Measurements from ENCODE around the gene RUNX2. TPM values are rescaled to one million over a fixed set of nuclear protein-coding genes. Genes with fewer than 3 reads are reported as not detected.

RUNX2 gene
- total and polyA plus RNA-seq, 2 of the 8 experiments (the other 6 are each of a cell fraction or from before 2014, with no cell fraction given): 0.26 to 1.2 TPM

GRCh38 chr6:45569210-45569945, 241.2 kb downstream of the RUNX2 start:
- H3K4me2 ChIP-seq (ENCODE audit: insufficient read depth in 1 of 2, low read depth in 2 of 2, low read length in 2 of 2): no peak overlapping the region
- H2BK5ac ChIP-seq (ENCODE audit: low read depth, low read length): no peak overlapping the region
- H3K9ac ChIP-seq (replicated peaks in 1 of 4; ENCODE audit: extremely low read depth in 1 of 4, low read depth in 3 of 4, low read length in 3 of 4): no peak overlapping the region
- no peaks in the 10 kb centered on the region for H3K36me3 ChIP-seq (ENCODE audit: control insufficient read depth in 2 of 4, insufficient read depth in 4 of 4, low read length in 3 of 4)
- WGBS, 2 experiments (ENCODE audit: extremely low coverage in 1 of 2, insufficient coverage in 1 of 2, insufficient read length in 1 of 2, insufficient replicate concordance in 2 of 2, low coverage in 1 of 2, low lambda C conversion rate in 2 of 2, missing lambda C conversion rate in 1 of 2): 82% methylated on average over 5 of the region's 6 CpGs; no CpG with 5 or more reads in 1 of the 2 experiments
- no peaks in the 10 kb centered on the region for H4K20me1 ChIP-seq (replicated peaks in 1 of 2; ENCODE audit: control insufficient read depth in 1 of 2, insufficient read depth in 2 of 2, low read length in 2 of 2)
- no peaks in the 10 kb centered on the region for H3K27me3 ChIP-seq (replicated peaks in 1 of 4; ENCODE audit: control insufficient read depth in 3 of 4, extremely low read depth in 1 of 4, insufficient read depth in 3 of 4, low read length in 3 of 4)
- H4K91ac ChIP-seq (replicated peaks; ENCODE audit: insufficient read length, low read length): no peak overlapping the region
- H2BK12ac ChIP-seq (ENCODE audit: low read depth, low read length): no peak overlapping the region
- no peak overlapping the region for H3K4me3 ChIP-seq (ENCODE audit: extremely low read depth in 1 of 4, insufficient read depth in 2 of 4, low read depth in 3 of 4, low read length in 4 of 4)
- no peaks in the 10 kb centered on the region for H3K9me3 ChIP-seq (ENCODE audit: insufficient read depth in 2 of 2, low read depth in 1 of 2, low read length in 1 of 2)
- no peak overlapping the region for H2BK120ac ChIP-seq (replicated peaks; ENCODE audit: low read depth, low read length)
- H3K23me2 ChIP-seq (ENCODE audit: low read depth, low read length): no peaks in the 10 kb centered on the region
- H3K18ac ChIP-seq (ENCODE audit: extremely low read depth, low read length): no peak overlapping the region
- H2BK15ac ChIP-seq (ENCODE audit: low read length): no peak overlapping the region
- FAIRE-seq: no peak
- no peak overlapping the region for H3K27ac ChIP-seq (ENCODE audit: low read depth, low read length)
- H4K5ac ChIP-seq (ENCODE audit: insufficient read length, low read depth, low read length): no peak overlapping the region
- no peak overlapping the region for H3K14ac ChIP-seq (ENCODE audit: insufficient read length)
- no peak overlapping the region for H3K23ac ChIP-seq (ENCODE audit: insufficient read length)
- H3K4me1 ChIP-seq (replicated peaks in 1 of 4; ENCODE audit: control insufficient read depth in 3 of 4, insufficient read depth in 4 of 4, low read length in 3 of 4): no peaks in the 10 kb centered on the region
- H2AFZ ChIP-seq (ENCODE audit: low read length): no peak overlapping the region
- H2BK20ac ChIP-seq (ENCODE audit: low read length): no peak overlapping the region
- no peak overlapping the region for H3K56ac ChIP-seq (replicated peaks; ENCODE audit: insufficient read length, low read depth, low read length)
- DNase-seq (ENCODE audit: low read depth in 1 of 2, low spot score in 2 of 2): no peak
- H3K79me2 ChIP-seq (ENCODE audit: control insufficient read depth in 1 of 2, insufficient read depth in 2 of 2, low read length in 2 of 2): no peaks in the 10 kb centered on the region
- no peak overlapping the region for H2AK5ac ChIP-seq (ENCODE audit: low read depth, low read length)
- H3K4ac ChIP-seq (replicated peaks; ENCODE audit: insufficient read length, low read depth, low read length): no peak overlapping the region
- no peak overlapping the region for H4K8ac ChIP-seq (ENCODE audit: extremely low read depth, insufficient read depth, low read length)
- ChIA-PET CTCF (ENCODE audit: partially characterized antibody) (interaction anchor here (1.0 kb wide), 1 partner anchor 915 kb away, joined by 4 read pairs; no protein-coding TSS in a partner anchor), POLR2A (ENCODE audit: partially characterized antibody) (no interaction called here)
- no peaks in the 10 kb centered on the region for H3K79me1 ChIP-seq (ENCODE audit: low read depth, low read length)
- TF ChIP-seq RBBP5 (IDR thresholded peaks at IDR 0.05; ENCODE audit: borderline replicate concordance, low read depth, low read length) (no peak), JUN (IDR thresholded peaks at IDR 0.05; ENCODE audit: low read depth, low read length) (no peak)

All from H1 (cell line).